H1 (cell line): ENCODE data around the gene EXOC6. TPM values are rescaled to one million over a fixed set of nuclear protein-coding genes. Genes with fewer than 3 reads are reported as not detected.

Experiments used
- CTCF ChIA-PET: fragments of 300-600 bp; sonication (Branson Sonifier 250); formaldehyde crosslinking; loops from one replicate; lab custom pipeline; 2021; ENCODE audit not compliant: partially characterized antibody; lab: Charles Lee
- POLR2A ChIA-PET: fragments of 300-600 bp; sonication (Branson Sonifier 250); formaldehyde crosslinking; loops from one replicate; lab custom pipeline; 2021; ENCODE audit warnings: inconsistent platforms; ENCODE audit not compliant: partially characterized antibody; lab: Charles Lee
- DNase-seq, 2 experiments: peaks; one replicate each; pipeline versions ENCODE4 v3.0.0 to v3.0.0-alpha.2; 2010 to 2022; ENCODE audit warnings: low spot score in 2 of 2, low read depth in 1 of 2, mixed read lengths in 1 of 2
- FAIRE-seq: peaks from 2 replicates; lab custom pipeline; 2011; peaks lifted over from hg19 to GRCh38; lab: Jason Lieb, UNC
- H2AFZ ChIP-seq: 2 replicates; pipeline ENCODE4 v1.8.1; 2012; ENCODE audit warnings: low read length, inconsistent platforms
- H2AK5ac ChIP-seq: 2 replicates; pipeline ENCODE4 v1.6.1; 2013; ENCODE audit warnings: low read depth, low read length
- H2BK120ac ChIP-seq: replicated peaks from 2 replicates; pipeline ENCODE3; 2013; ENCODE audit warnings: low read depth, low read length, inconsistent platforms
- H2BK12ac ChIP-seq: 2 replicates; pipeline ENCODE4 v1.6.1; 2013; ENCODE audit warnings: low read depth, low read length
- H2BK15ac ChIP-seq: 2 replicates; pipeline ENCODE4 v1.6.1; 2013; ENCODE audit warnings: low read length
- H2BK20ac ChIP-seq: 2 replicates; pipeline ENCODE4 v1.6.1; 2013; ENCODE audit warnings: low read length
- H2BK5ac ChIP-seq: 2 replicates; pipeline ENCODE4 v1.6.1; 2013; ENCODE audit warnings: low read depth, low read length
- H3K14ac ChIP-seq: 2 replicates; pipeline ENCODE4 v1.6.1; 2013; ENCODE audit warnings: inconsistent platforms; ENCODE audit not compliant: insufficient read length
- H3K18ac ChIP-seq: 2 replicates; pipeline ENCODE4 v1.6.1; 2013; ENCODE audit warnings: low read length; ENCODE audit errors: extremely low read depth
- H3K23ac ChIP-seq: 2 replicates; pipeline ENCODE4 v1.6.1; 2013; ENCODE audit warnings: inconsistent platforms; ENCODE audit not compliant: insufficient read length
- H3K23me2 ChIP-seq: 2 replicates; pipeline ENCODE4 v1.6.1; 2013; ENCODE audit warnings: low read depth, low read length
- H3K27ac ChIP-seq: 2 replicates; pipeline ENCODE4 v1.6.1; 2011; ENCODE audit warnings: low read depth, low read length, inconsistent platforms
- H3K27me3 ChIP-seq, 4 experiments: replicated peaks in 1 of 4; 1 replicate in 1 of 4; 2 replicates in 3 of 4; pipeline versions ENCODE4 v1.6.1 to v1.8.1; 2011 to 2013; ENCODE audit warnings: low read length in 3 of 4, mild to moderate bottlenecking in 3 of 4, inconsistent platforms in 2 of 4, mixed read lengths in 2 of 4, moderate library complexity in 1 of 4; ENCODE audit not compliant: control insufficient read depth in 3 of 4, insufficient read depth in 3 of 4; ENCODE audit errors: extremely low read depth in 1 of 4
- H3K36me3 ChIP-seq, 4 experiments: 2 replicates each; pipeline versions ENCODE4 v1.6.1 to v1.8.1; 2011 to 2013; ENCODE audit warnings: mild to moderate bottlenecking in 4 of 4, low read length in 3 of 4, moderate library complexity in 2 of 4, control low read depth in 1 of 4, inconsistent platforms in 1 of 4; ENCODE audit not compliant: insufficient read depth in 4 of 4, control insufficient read depth in 2 of 4
- H3K4ac ChIP-seq: replicated peaks from 2 replicates; pipeline ENCODE3; 2013; ENCODE audit warnings: low read length, low read depth, mixed read lengths, inconsistent platforms; ENCODE audit not compliant: insufficient read length
- H3K4me1 ChIP-seq, 4 experiments: replicated peaks in 1 of 4; 1 replicate in 1 of 4; 2 replicates in 3 of 4; pipeline versions ENCODE4 v1.6.1 to v1.8.1; 2011 to 2013; ENCODE audit warnings: low read length in 3 of 4, inconsistent platforms in 2 of 4, mixed read lengths in 1 of 4; ENCODE audit not compliant: insufficient read depth in 4 of 4, control insufficient read depth in 3 of 4
- H3K4me2 ChIP-seq, 2 experiments: 2 replicates each; pipeline versions ENCODE4 v1.6.1 to v1.8.1; 2011 to 2013; ENCODE audit warnings: low read depth in 2 of 2, low read length in 2 of 2, control low read depth in 1 of 2, inconsistent platforms in 1 of 2, mild to moderate bottlenecking in 1 of 2; ENCODE audit not compliant: insufficient read depth in 1 of 2
- H3K4me3 ChIP-seq, 4 experiments: fragments of 200-600, 300-600 bp in 1 of 4; sonication (generic), shearing (Covaris generic), sonication (Bioruptor Twin) in 1 of 4; 2 replicates each; pipeline versions ENCODE4 v1.5.1 to v1.8.1; 2011 to 2016; ENCODE audit warnings: low read length in 4 of 4, low read depth in 3 of 4, control low read depth in 2 of 4, inconsistent platforms in 2 of 4, mild to moderate bottlenecking in 2 of 4, mixed read lengths in 1 of 4, moderate library complexity in 1 of 4; ENCODE audit not compliant: insufficient read depth in 2 of 4; ENCODE audit errors: extremely low read depth in 1 of 4
- H3K56ac ChIP-seq: replicated peaks from 2 replicates; pipeline ENCODE3; 2013; ENCODE audit warnings: low read depth, mild to moderate bottlenecking, mixed read lengths, low read length, inconsistent platforms; ENCODE audit not compliant: insufficient read length
- H3K79me1 ChIP-seq: 2 replicates; pipeline ENCODE4 v1.6.1; 2013; ENCODE audit warnings: low read depth, low read length, control low read depth
- H3K79me2 ChIP-seq, 2 experiments: 2 replicates each; pipeline versions ENCODE4 v1.6.1 to v1.8.1; 2012 to 2013; ENCODE audit warnings: low read length in 2 of 2, mild to moderate bottlenecking in 2 of 2, inconsistent platforms in 1 of 2; ENCODE audit not compliant: insufficient read depth in 2 of 2, control insufficient read depth in 1 of 2
- H3K9ac ChIP-seq, 4 experiments: replicated peaks in 1 of 4; 1 replicate in 1 of 4; 2 replicates in 3 of 4; pipeline versions ENCODE4 v1.6.1 to v1.8.1; 2011 to 2013; ENCODE audit warnings: low read depth in 3 of 4, low read length in 3 of 4, control low read depth in 2 of 4, mild to moderate bottlenecking in 2 of 4, moderate library complexity in 2 of 4, inconsistent platforms in 1 of 4; ENCODE audit errors: extremely low read depth in 1 of 4
- H3K9me3 ChIP-seq, 2 experiments: 2 replicates each; pipeline versions ENCODE4 v1.6.1 to v1.8.1; 2012 to 2013; ENCODE audit warnings: mild to moderate bottlenecking in 2 of 2, moderate library complexity in 2 of 2, control low read depth in 1 of 2, inconsistent platforms in 1 of 2, low read depth in 1 of 2, low read length in 1 of 2, mixed read lengths in 1 of 2; ENCODE audit not compliant: insufficient read depth in 2 of 2
- H4K20me1 ChIP-seq, 2 experiments: replicated peaks in 1 of 2; 2 replicates each; pipeline versions ENCODE3 to v1.8.1; 2011 to 2013; ENCODE audit warnings: inconsistent platforms in 2 of 2, low read length in 2 of 2, mild to moderate bottlenecking in 1 of 2; ENCODE audit not compliant: insufficient read depth in 2 of 2, control insufficient read depth in 1 of 2
- H4K5ac ChIP-seq: 2 replicates; pipeline ENCODE4 v1.6.1; 2013; ENCODE audit warnings: low read length, low read depth, mixed read lengths, inconsistent platforms; ENCODE audit not compliant: insufficient read length
- H4K8ac ChIP-seq: 2 replicates; pipeline ENCODE4 v1.8.0; 2013; ENCODE audit warnings: mild to moderate bottlenecking, moderate library complexity, low read length, inconsistent platforms; ENCODE audit not compliant: insufficient read depth; ENCODE audit errors: extremely low read depth
- H4K91ac ChIP-seq: replicated peaks from 2 replicates; pipeline ENCODE3; 2013; ENCODE audit warnings: low read length, mixed read lengths, inconsistent platforms; ENCODE audit not compliant: insufficient read length
- CBX8 ChIP-seq: fragments of 300-800, 300-1000 bp; sonication (generic); IDR thresholded peaks from 2 replicates; pipeline ENCODE4 v1.7.1; 2016; ENCODE audit warnings: low read depth, low read length, borderline replicate concordance
- RXRA ChIP-seq: IDR thresholded peaks from 2 replicates; pipeline ENCODE4 v1.6.1; 2011; ENCODE audit warnings: low read depth, mild to moderate bottlenecking, low read length, moderate library complexity; ENCODE audit not compliant: insufficient read depth
- SUZ12 ChIP-seq: fragments of 200-600 bp; sonication (generic); IDR thresholded peaks from 2 replicates; pipeline ENCODE4 v1.6.1; 2012; ENCODE audit warnings: mild to moderate bottlenecking, inconsistent platforms, low read length, moderate library complexity, mixed read lengths
- WGBS, 2 experiments: shearing (Covaris generic) in 1 of 2; methylation state at CpG; one replicate each; pipeline versions ENCODE4 v1.1.6 to v1.1.7; 2013 to 2015; ENCODE audit warnings: low lambda C conversion rate in 2 of 2, mixed read lengths in 2 of 2, inconsistent platforms in 1 of 2, low coverage in 1 of 2, missing lambda C conversion rate in 1 of 2; ENCODE audit not compliant: insufficient replicate concordance in 2 of 2, insufficient coverage in 1 of 2, insufficient read length in 1 of 2; ENCODE audit errors: extremely low coverage in 1 of 2, missing lambda C conversion rate in 1 of 2; 5-methylcytosine and 5-hydroxymethylcytosine counted together
- polyA plus RNA-seq, 7 experiments: library from polyadenylated mRNA; depleted of rRNA in 3 of 7; stranded (reverse) in 5 of 7; unstranded in 2 of 7; fragments of >200 nt in 5 of 7; fragments of 200-250 nt in 2 of 7; gene quantifications; 1 replicate in 5 of 7; 2 replicates in 1 of 7; 4 replicates in 1 of 7; pipeline versions ENCODE4 v1.2.1 to v1.2.3, GENCODE V29; 2011 to 2013; ENCODE audit warnings: missing spikeins in 2 of 7, mixed read lengths in 2 of 7
- total RNA-seq: library from RNA; stranded (reverse); fragmentation: NEBNext Ultra II Directional; extraction: Animal tissue kit (Norgen Biotek cat#: 25700); gene quantifications from 2 replicates; pipeline ENCODE4 v1.2.1, GENCODE V29; 2021

The EXOC6 gene
- total and polyA plus RNA-seq, 2 of the 8 experiments (the other 6 are each of a cell fraction or from before 2014, with no cell fraction given): 1.7 to 4.5 TPM

DNA sequence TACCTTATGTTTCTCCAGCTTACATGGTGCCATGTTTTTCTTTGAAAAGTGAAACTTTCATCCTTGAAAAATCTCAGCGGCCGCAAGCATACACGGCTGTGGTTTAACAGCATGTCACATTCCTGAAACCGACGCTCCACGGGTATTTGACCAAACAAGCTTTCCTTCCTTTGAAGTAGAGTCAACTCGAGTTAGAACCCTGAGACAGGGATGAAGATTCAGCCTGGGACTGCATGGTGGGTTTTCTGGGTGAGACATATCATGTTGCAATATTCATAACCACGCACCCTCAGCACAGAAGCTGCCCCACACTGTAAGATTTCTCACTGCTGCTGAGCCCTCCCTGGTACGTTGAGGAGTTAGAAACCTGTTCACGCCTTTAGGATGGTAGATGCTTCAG, 233.5 kb downstream of the EXOC6 start:
- H2BK120ac ChIP-seq: no peak overlapping the region
- H2BK12ac ChIP-seq: no peak overlapping the region
- H3K56ac ChIP-seq: no peak overlapping the region
- no peak overlapping the region for H3K18ac ChIP-seq
- no peaks in the 10 kb centered on the region for H3K79me1 ChIP-seq
- H3K36me3 ChIP-seq: peaks cover 0 to 16% (median 0%) of the 10 kb centered on the region in 4 experiments; a peak in 2 of 8 replicates
- no peaks in the 10 kb centered on the region for H4K20me1 ChIP-seq
- no peak overlapping the region for H3K27ac ChIP-seq
- 89% methylated on average over 10 of the region's 10 CpGs; no CpG with 5 or more reads in 1 of the 2 experiments for WGBS, 2 experiments
- no peak overlapping the region for H2AFZ ChIP-seq
- H3K27me3 ChIP-seq: peaks cover 0 to 4% (median 3%) of the 10 kb centered on the region in 4 experiments; a peak in 5 of 7 replicates
- H2BK5ac ChIP-seq: no peak overlapping the region
- H3K4ac ChIP-seq: no peak overlapping the region
- no peak overlapping the region for H3K4me2 ChIP-seq
- H3K23ac ChIP-seq: no peak overlapping the region
- H3K9me3 ChIP-seq: no peaks in the 10 kb centered on the region
- no peaks in the 10 kb centered on the region for H3K79me2 ChIP-seq
- ChIA-PET POLR2A (no interaction called here), CTCF (interaction anchor here (0.6 to 18.5 kb wide), 13 partner anchors 9 to 271 kb away, joined by 3 to 363 read pairs (median 4); no protein-coding TSS in a partner anchor)
- no peaks in the 10 kb centered on the region for H3K23me2 ChIP-seq
- FAIRE-seq: no peak
- H3K14ac ChIP-seq: no peak overlapping the region
- no peak overlapping the region for H4K5ac ChIP-seq
- H4K91ac ChIP-seq: no peak overlapping the region
- H2BK20ac ChIP-seq: no peak overlapping the region
- H4K8ac ChIP-seq: no peak overlapping the region
- H2AK5ac ChIP-seq: no peak overlapping the region
- no peak for DNase-seq
- H3K9ac ChIP-seq: no peak overlapping the region
- peaks cover 0 to 3% (median under 1%) of the 10 kb centered on the region in 4 experiments; a peak in 2 of 7 replicates for H3K4me1 ChIP-seq
- TF ChIP-seq RXRA (no peak), SUZ12 (no peak), CBX8 (no peak)
- no peak overlapping the region for H2BK15ac ChIP-seq
- no peak overlapping the region for H3K4me3 ChIP-seq
